ENCODE results near the gene CCDC124.
"Not testable (repeated sequence)": the region's sequence is repeated elsewhere in the genome, so short reads cannot be mapped to it uniquely, and the experiment has no call there.

Gene CCDC124

GRCh38 chr19:17932485-17933338 lies at the start of gene CCDC124:
TSS of gene CCDC124 (plus strand) at chr19:17933015. CDS start at chr19:17936421, 3,406 bp downstream.
- peak; percentile 89 for DNase-seq (ENCODE audit: low read depth)

GRCh38 chr19:17883627-17884410 lies 49.0 kb upstream of the CCDC124 start:
- DNase-seq (ENCODE audit: low read depth): no peak

- no peak for DNase-seq (ENCODE audit: low read depth)
Measured at GRCh38 chr19:17886515-17886914, 46.3 kb upstream of the CCDC124 start.

- not testable (repeated sequence) for DNase-seq (ENCODE audit: low read depth)
Measured at GRCh38 chr19:17887221-17887620, 45.6 kb upstream of the CCDC124 start.

GRCh38 chr19:17888260-17888659 lies 44.6 kb upstream of the CCDC124 start:
- DNase-seq (ENCODE audit: low read depth): no peak

- DNase-seq (ENCODE audit: low read depth): no peak
Measured at GRCh38 chr19:17889609-17890214, 43.1 kb upstream of the CCDC124 start.

- no peak for DNase-seq (ENCODE audit: low read depth)
Measured at GRCh38 chr19:17893766-17894165, 39.0 kb upstream of the CCDC124 start.

GRCh38 chr19:17902701-17903100 lies 30.1 kb upstream of the CCDC124 start:
- DNase-seq (ENCODE audit: low read depth): no peak

GRCh38 chr19:17908244-17908643 lies 24.6 kb upstream of the CCDC124 start:
- DNase-seq (ENCODE audit: low read depth): no peak

GRCh38 chr19:17909003-17909732 lies 23.6 kb upstream of the CCDC124 start:
- DNase-seq (ENCODE audit: low read depth): no peak

- DNase-seq (ENCODE audit: low read depth): no peak
Measured at GRCh38 chr19:17910791-17911360, 21.9 kb upstream of the CCDC124 start.

- DNase-seq (ENCODE audit: low read depth): no peak
Measured at GRCh38 chr19:17915940-17916593, 16.7 kb upstream of the CCDC124 start.

- not testable (repeated sequence) for DNase-seq (ENCODE audit: low read depth)
Measured at GRCh38 chr19:17918151-17918550, 14.7 kb upstream of the CCDC124 start.

- not testable (repeated sequence) for DNase-seq (ENCODE audit: low read depth)
Measured at GRCh38 chr19:17919122-17919521, 13.7 kb upstream of the CCDC124 start.

- no peak for DNase-seq (ENCODE audit: low read depth)
Measured at GRCh38 chr19:17920527-17920926, 12.3 kb upstream of the CCDC124 start.

- DNase-seq (ENCODE audit: low read depth): no peak
Measured at GRCh38 chr19:17922138-17922537, 10.7 kb upstream of the CCDC124 start.

GRCh38 chr19:17926044-17926443 lies 6.8 kb upstream of the CCDC124 start:
- DNase-seq (ENCODE audit: low read depth): no peak

- DNase-seq (ENCODE audit: low read depth): no peak
Measured at GRCh38 chr19:17929056-17929455, 3.8 kb upstream of the CCDC124 start.

- no peak for DNase-seq (ENCODE audit: low read depth)
Measured at GRCh38 chr19:17931532-17932191, 1.2 kb upstream of the CCDC124 start.

- no peak for DNase-seq (ENCODE audit: low read depth)
Measured at GRCh38 chr19:17933414-17934129, 757 bp downstream of the CCDC124 start.
